Kidney tubule cell (primary cell): Measurements from ENCODE around the gene TRIO.

Source experiments
- DNase-seq: peaks from one replicate; pipeline ENCODE4 v3.0.0-alpha.2; 2018; ENCODE audit warnings: low spot score

Gene TRIO

GRCh38 chr5:14395411-14395810, 252.3 kb downstream of the TRIO start:
- no peak for DNase-seq

GRCh38 chr5:14396066-14396465, 252.9 kb downstream of the TRIO start:
- DNase-seq = no peak

GRCh38 chr5:14396737-14397136, 253.6 kb downstream of the TRIO start:
- DNase-seq = no peak

- DNase-seq = peak; percentile 88
These were observed 254.6 kb downstream of the TRIO start for GRCh38 chr5:14397717-14398116.

GRCh38 chr5:14399054-14399692, 256.0 kb downstream of the TRIO start:
- peak; percentile 57 for DNase-seq

- peak; percentile 66 for DNase-seq
These were observed 256.9 kb downstream of the TRIO start for GRCh38 chr5:14400085-14400484.

- peak; percentile 28 for DNase-seq
These were observed 257.5 kb downstream of the TRIO start for GRCh38 chr5:14400611-14401010.

GRCh38 chr5:14401639-14402038, 258.5 kb downstream of the TRIO start:
- DNase-seq = no peak

GRCh38 chr5:14402424-14402823, 259.3 kb downstream of the TRIO start:
- DNase-seq = no peak

GRCh38 chr5:14404780-14405179, 261.6 kb downstream of the TRIO start:
- no peak for DNase-seq

- no peak for DNase-seq
These were observed 262.1 kb downstream of the TRIO start for GRCh38 chr5:14405267-14405666.

- no peak for DNase-seq
These were observed 262.8 kb downstream of the TRIO start for GRCh38 chr5:14405706-14406553.

- DNase-seq = peak; percentile 91
These were observed 263.4 kb downstream of the TRIO start for GRCh38 chr5:14406554-14406849.

GRCh38 chr5:14407051-14407450, 263.9 kb downstream of the TRIO start:
- no peak for DNase-seq

GRCh38 chr5:14407746-14408175, 264.6 kb downstream of the TRIO start:
- peak; percentile 20 for DNase-seq

GRCh38 chr5:14408969-14409586, 265.9 kb downstream of the TRIO start:
- DNase-seq = peak; percentile 20

GRCh38 chr5:14410068-14410393, 266.9 kb downstream of the TRIO start:
- DNase-seq = no peak

GRCh38 chr5:14410394-14411201, 267.5 kb downstream of the TRIO start:
- no peak for DNase-seq

GRCh38 chr5:14411216-14411615, 268.1 kb downstream of the TRIO start:
- DNase-seq = no peak

- no peak for DNase-seq
These were observed 270.2 kb downstream of the TRIO start for GRCh38 chr5:14413331-14413750.

- no peak for DNase-seq
These were observed 270.9 kb downstream of the TRIO start for GRCh38 chr5:14414007-14414406.

- DNase-seq = no peak
These were observed 271.5 kb downstream of the TRIO start for GRCh38 chr5:14414656-14415023.
